DND-41 (cell line): Measurements from ENCODE around the gene ADGRG4.

Experiments
- ATAC-seq: fragments of 200-7000 bp; cut with Tn5 transposase; 3 replicates; pipeline ENCODE4 v1.9.1; 2021; ENCODE audit warnings: low read depth; ENCODE audit not compliant: insufficient read depth
- DNase-seq: peaks from one replicate; pipeline ENCODE4 v3.0.0-alpha.2; 2020
- H2AFZ ChIP-seq: 2 replicates; pipeline ENCODE4 v1.6.0; 2012; ENCODE audit warnings: low read depth, low read length
- H3K27ac ChIP-seq: 2 replicates; pipeline ENCODE4 v1.5.1; 2012; ENCODE audit warnings: low read length, inconsistent platforms
- H3K27me3 ChIP-seq: fragments of 200-600 bp; sonication (generic); 2 replicates; pipeline ENCODE4 v1.6.0; 2012; ENCODE audit warnings: low read length, mild to moderate bottlenecking, inconsistent platforms; ENCODE audit not compliant: insufficient read depth, poor library complexity
- H3K36me3 ChIP-seq: 2 replicates; pipeline ENCODE4 v1.5.1; 2012; ENCODE audit warnings: low read length, inconsistent platforms; ENCODE audit not compliant: insufficient read depth
- H3K4me1 ChIP-seq: 2 replicates; pipeline ENCODE4 v1.5.1; 2012; ENCODE audit warnings: mild to moderate bottlenecking, low read length; ENCODE audit not compliant: insufficient read depth
- H3K4me2 ChIP-seq: 2 replicates; pipeline ENCODE4 v1.6.0; 2012; ENCODE audit warnings: mild to moderate bottlenecking, moderate library complexity, low read length, inconsistent platforms; ENCODE audit not compliant: insufficient read depth
- H3K4me3 ChIP-seq, 2 experiments: fragments of 200-600 bp in 1 of 2; shearing (Covaris generic) in 1 of 2; 2 replicates each; pipeline ENCODE4 v1.5.1; 2012 to 2016; ENCODE audit warnings: inconsistent platforms in 2 of 2, low read length in 2 of 2, mild to moderate bottlenecking in 2 of 2, low read depth in 1 of 2, moderate library complexity in 1 of 2
- H3K79me2 ChIP-seq: 2 replicates; pipeline ENCODE4 v1.6.0; 2012; ENCODE audit warnings: low read length, inconsistent platforms; ENCODE audit not compliant: insufficient read depth
- H3K9ac ChIP-seq: 2 replicates; pipeline ENCODE4 v1.6.0; 2012; ENCODE audit warnings: low read depth, mild to moderate bottlenecking, inconsistent platforms, low read length, moderate library complexity
- H3K9me3 ChIP-seq: 2 replicates; pipeline ENCODE4 v1.5.1; 2012; ENCODE audit warnings: low read length, moderate library complexity, mild to moderate bottlenecking, inconsistent platforms; ENCODE audit not compliant: insufficient read depth, severe bottlenecking
- H4K20me1 ChIP-seq: 2 replicates; pipeline ENCODE4 v1.6.0; 2012; ENCODE audit warnings: low read length; ENCODE audit not compliant: insufficient read depth
- CTCF ChIP-seq: IDR thresholded peaks from 2 replicates; pipeline ENCODE4 v1.5.1; 2012; ENCODE audit warnings: borderline replicate concordance, low read length, moderate library complexity, mild to moderate bottlenecking; ENCODE audit not compliant: poor library complexity, severe bottlenecking; ENCODE audit errors: extremely low read depth
- EZH2 ChIP-seq: IDR thresholded peaks from 3 replicates; pipeline ENCODE4 v1.6.1; 2012; ENCODE audit warnings: borderline replicate concordance, low read depth, mild to moderate bottlenecking, moderate library complexity, low read length, inconsistent platforms; ENCODE audit not compliant: severe bottlenecking

Gene ADGRG4

DNA sequence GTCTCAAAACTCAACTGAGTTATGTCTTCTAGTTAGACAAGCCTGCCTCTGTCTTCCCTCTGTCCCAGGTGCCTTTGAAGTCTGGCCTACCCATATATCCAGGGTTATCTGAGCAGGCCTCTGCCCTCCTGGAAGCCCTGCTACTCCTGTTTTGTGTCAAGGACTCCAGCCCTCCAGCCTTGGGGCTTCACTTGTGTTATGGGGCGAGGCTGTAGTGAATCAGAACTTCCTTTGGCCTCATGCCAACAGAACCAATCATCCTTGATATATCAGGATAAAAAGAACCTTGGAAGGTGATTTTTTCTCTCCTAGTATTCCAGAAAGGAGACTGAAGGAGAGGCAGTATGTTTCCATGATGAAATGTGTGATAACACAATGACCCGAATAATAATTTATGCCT, 8.9 kb upstream of the ADGRG4 start:
- Histone ChIP-seq H3K9ac (no peak overlapping the region), H3K4me2 (no peak overlapping the region), H4K20me1 (no peaks in the 10 kb centered on the region), H3K27ac (no peak overlapping the region), H3K4me3 (no peak overlapping the region), H3K79me2 (no peaks in the 10 kb centered on the region), H3K4me1 (no peaks in the 10 kb centered on the region), H3K9me3 (no peaks in the 10 kb centered on the region), H2AFZ (no peak overlapping the region), H3K36me3 (no peaks in the 10 kb centered on the region), H3K27me3 (no peaks in the 10 kb centered on the region)
- ATAC-seq (no peak), DNase-seq (no peak)
- TF ChIP-seq EZH2 (no peak), CTCF (no peak)

- Histone ChIP-seq H3K27ac (no peak overlapping the region), H2AFZ (no peak overlapping the region)
- no peak for ATAC-seq
Observed at GRCh38 chrX:136292656-136293055, 8.1 kb upstream of the ADGRG4 start.

DNA sequence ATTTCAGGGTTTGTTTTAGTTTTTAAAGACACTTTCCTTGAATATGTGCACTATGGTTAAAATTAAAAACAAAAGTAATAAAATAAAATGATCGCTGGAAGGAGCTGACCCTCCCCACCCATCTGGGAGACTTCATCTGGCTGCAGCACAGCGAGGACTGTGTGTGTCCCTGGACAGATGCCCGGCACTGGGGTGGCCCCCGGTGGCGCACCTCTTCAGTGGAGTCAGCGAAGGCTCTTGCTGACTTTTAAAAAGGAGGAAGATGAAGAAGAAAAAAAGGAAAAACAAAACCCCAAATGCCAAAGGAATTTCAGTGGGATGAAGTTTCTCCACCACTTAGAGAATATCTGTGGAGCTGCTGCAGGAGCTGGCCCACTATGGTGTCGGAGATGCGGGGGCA, 5.4 kb upstream of the ADGRG4 start:
- H3K27me3 ChIP-seq: no peaks in the 10 kb centered on the region
- H3K4me2 ChIP-seq: no peak overlapping the region
- H2AFZ ChIP-seq: no peak overlapping the region
- DNase-seq (no peak), ATAC-seq (no peak)
- H3K4me1 ChIP-seq: no peaks in the 10 kb centered on the region
- H3K4me3 ChIP-seq: no peak overlapping the region
- no peaks in the 10 kb centered on the region for H4K20me1 ChIP-seq
- H3K79me2 ChIP-seq: no peaks in the 10 kb centered on the region
- H3K36me3 ChIP-seq: no peaks in the 10 kb centered on the region
- no peak overlapping the region for H3K9ac ChIP-seq
- no peak for TF ChIP-seq EZH2
- no peak for TF ChIP-seq CTCF
- H3K9me3 ChIP-seq: no peaks in the 10 kb centered on the region
- H3K27ac ChIP-seq: no peak overlapping the region

More at GRCh38 chrX:136292656-136293055, 8.1 kb upstream of the ADGRG4 start:
- Histone ChIP-seq H3K27me3 (no peaks in the 10 kb centered on the region), H3K9ac (no peak overlapping the region), H3K36me3 (no peaks in the 10 kb centered on the region), H3K4me1 (no peaks in the 10 kb centered on the region), H3K9me3 (no peaks in the 10 kb centered on the region), H3K79me2 (no peaks in the 10 kb centered on the region), H3K4me3 (no peak overlapping the region), H4K20me1 (no peaks in the 10 kb centered on the region), H3K4me2 (no peak overlapping the region)
- no peak for TF ChIP-seq CTCF
- no peak for TF ChIP-seq EZH2
- no peak for DNase-seq

DNA sequence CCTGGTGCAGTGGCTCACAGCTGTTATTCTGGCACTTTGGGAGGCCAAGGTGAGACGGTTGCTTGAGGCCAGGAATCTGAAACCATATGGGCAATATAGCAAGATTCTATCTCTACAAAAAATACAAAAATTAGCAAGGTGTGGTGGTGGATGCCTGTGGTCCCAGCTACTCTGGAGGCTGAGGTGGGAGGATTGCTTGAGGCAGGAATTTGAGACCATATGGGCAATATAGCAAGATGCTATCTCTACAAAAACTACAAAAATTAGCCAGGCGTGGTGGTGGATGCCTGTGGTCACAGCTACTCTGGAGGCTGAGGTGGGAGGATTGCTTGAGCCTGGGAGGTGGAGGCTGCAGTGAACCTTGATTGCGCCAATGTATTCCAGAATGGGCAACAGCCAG, 2.3 kb downstream of the ADGRG4 start:
- no peak overlapping the region for H3K4me2 ChIP-seq
- H3K36me3 ChIP-seq: no peaks in the 10 kb centered on the region
- DNase-seq (no peak), ATAC-seq (no peak)
- H3K4me1 ChIP-seq: no peaks in the 10 kb centered on the region
- H3K9ac ChIP-seq: no peak overlapping the region
- TF ChIP-seq CTCF (no peak), EZH2 (no peak)
- H3K9me3 ChIP-seq: no peaks in the 10 kb centered on the region
- H4K20me1 ChIP-seq: no peaks in the 10 kb centered on the region
- H3K79me2 ChIP-seq: no peaks in the 10 kb centered on the region
- H3K4me3 ChIP-seq: no peak overlapping the region
- no peak overlapping the region for H2AFZ ChIP-seq
- H3K27ac ChIP-seq: no peak overlapping the region
- no peaks in the 10 kb centered on the region for H3K27me3 ChIP-seq
